BLaER1 (cell line): Measurements from ENCODE around the gene SORCS2.

ENCODE experiments used
- H3K27ac ChIP-seq: shearing (Covaris generic); formaldehyde crosslinking; 2 replicates; pipeline ENCODE4 v1.8.1; 2022
- H3K27me3 ChIP-seq: shearing (Covaris generic); formaldehyde crosslinking; 2 replicates; pipeline ENCODE4 v1.8.1; 2022
- H3K36me3 ChIP-seq: shearing (Covaris generic); formaldehyde crosslinking; 2 replicates; pipeline ENCODE4 v1.8.1; 2022
- H3K4me1 ChIP-seq: shearing (Covaris generic); formaldehyde crosslinking; 2 replicates; pipeline ENCODE4 v1.8.1; 2022
- H3K4me2 ChIP-seq: shearing (Covaris generic); formaldehyde crosslinking; 2 replicates; pipeline ENCODE4 v1.8.1; 2022
- H3K4me3 ChIP-seq: shearing (Covaris generic); formaldehyde crosslinking; 2 replicates; pipeline ENCODE4 v1.8.1; 2022
- H3K9ac ChIP-seq: shearing (Covaris generic); formaldehyde crosslinking; 2 replicates; pipeline ENCODE4 v1.8.1; 2022
- H3K9me3 ChIP-seq: shearing (Covaris generic); formaldehyde crosslinking; 2 replicates; pipeline ENCODE4 v1.8.1; 2022
- H4K20me1 ChIP-seq: shearing (Covaris generic); formaldehyde crosslinking; 2 replicates; pipeline ENCODE4 v1.8.1; 2022
- Cebpa-rat ChIP-seq: shearing (Covaris generic); IDR thresholded peaks from 2 replicates; pipeline ENCODE4 v1.8.1; 2022

The SORCS2 gene

DNA sequence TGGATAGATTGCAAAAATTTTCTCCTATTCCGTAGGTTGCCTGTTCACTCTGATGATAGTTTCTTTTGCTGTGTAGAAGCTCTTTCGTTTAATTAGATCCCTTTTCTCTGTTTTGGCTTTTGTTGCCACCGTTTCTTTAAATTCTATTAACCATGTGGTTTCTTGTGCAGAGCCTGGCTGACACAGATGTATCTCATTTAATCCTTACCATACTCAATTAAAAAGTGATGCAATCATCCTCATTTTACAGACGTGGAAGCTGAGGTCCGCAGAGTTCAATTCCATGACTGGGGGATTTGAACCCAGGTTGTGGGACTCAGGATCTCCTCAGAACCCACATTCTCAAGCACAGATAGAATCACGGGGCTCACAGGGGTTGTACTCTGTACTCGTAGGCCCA, 66.7 kb downstream of the SORCS2 start:
- H3K27me3 ChIP-seq, result no peaks in the 10 kb centered on the region
- no peaks in the 10 kb centered on the region for H3K36me3 ChIP-seq
- peaks cover 44% of the 10 kb centered on the region for H3K4me1 ChIP-seq
- no peak overlapping the region for H3K9ac ChIP-seq
- H3K4me3 ChIP-seq, result no peak overlapping the region
- peaks cover 14% of the 10 kb centered on the region for H4K20me1 ChIP-seq
- no peaks in the 10 kb centered on the region for H3K9me3 ChIP-seq
- no peak for TF ChIP-seq Cebpa-rat
- H3K4me2 ChIP-seq, result no peak overlapping the region
- no peak overlapping the region for H3K27ac ChIP-seq

DNA sequence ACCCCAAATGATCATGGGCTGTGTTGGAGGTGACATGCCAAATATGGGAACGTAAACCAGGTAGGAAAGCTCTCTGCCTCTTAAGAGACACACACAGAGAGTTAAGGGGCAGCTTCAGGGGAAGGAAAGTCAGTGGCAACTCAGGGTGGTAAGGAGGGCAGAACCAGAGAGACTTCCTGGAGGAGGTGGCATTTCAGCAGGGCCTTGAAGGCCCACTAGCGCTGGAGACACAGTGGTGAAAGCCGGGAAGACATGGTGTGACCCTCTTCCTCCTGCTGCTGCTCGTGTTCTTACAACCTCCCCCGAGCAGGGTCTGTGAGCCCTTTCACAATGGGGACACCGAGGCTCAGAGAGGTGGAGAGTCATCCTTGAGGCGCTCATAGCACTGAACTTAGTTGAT, 68.2 kb downstream of the SORCS2 start:
- no peak overlapping the region for H3K4me2 ChIP-seq
- no peaks in the 10 kb centered on the region for H3K27me3 ChIP-seq
- TF ChIP-seq Cebpa-rat, result no peak
- no peaks in the 10 kb centered on the region for H3K36me3 ChIP-seq
- no peak overlapping the region for H3K9ac ChIP-seq
- H3K9me3 ChIP-seq, result no peaks in the 10 kb centered on the region
- H4K20me1 ChIP-seq, result no peaks in the 10 kb centered on the region; the same call in 1 of the 2 replicates
- H3K27ac ChIP-seq, result no peak overlapping the region
- H3K4me1 ChIP-seq, result peaks cover 28% of the 10 kb centered on the region
- H3K4me3 ChIP-seq, result no peak overlapping the region

DNA sequence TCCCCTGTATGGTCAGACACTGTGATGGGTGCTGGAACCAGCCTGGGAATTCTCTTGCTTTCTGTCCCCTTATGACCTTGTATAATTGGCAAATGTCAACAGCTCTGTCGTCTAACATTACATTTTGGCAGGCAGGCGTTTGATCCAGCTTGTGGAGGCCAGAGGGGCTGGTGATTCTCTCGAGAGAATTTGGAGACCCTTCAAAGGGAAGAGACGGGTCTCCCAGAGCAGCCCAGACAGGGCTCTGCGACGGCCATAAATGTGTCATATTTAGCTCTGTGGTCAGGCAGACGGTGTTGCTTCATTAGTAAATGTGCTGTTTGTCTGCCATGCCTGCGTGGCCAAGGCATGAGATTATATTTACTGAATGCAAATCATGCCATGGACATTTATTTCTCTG, 68.7 kb downstream of the SORCS2 start:
- no peak overlapping the region for H3K27ac ChIP-seq
- no peaks in the 10 kb centered on the region for H3K36me3 ChIP-seq
- no peak overlapping the region for H3K4me2 ChIP-seq
- no peaks in the 10 kb centered on the region for H3K9me3 ChIP-seq
- H4K20me1 ChIP-seq, result no peaks in the 10 kb centered on the region
- no peaks in the 10 kb centered on the region for H3K27me3 ChIP-seq
- TF ChIP-seq Cebpa-rat, result no peak
- no peak overlapping the region for H3K9ac ChIP-seq
- H3K4me1 ChIP-seq, result peaks cover 23% of the 10 kb centered on the region
- no peak overlapping the region for H3K4me3 ChIP-seq

DNA sequence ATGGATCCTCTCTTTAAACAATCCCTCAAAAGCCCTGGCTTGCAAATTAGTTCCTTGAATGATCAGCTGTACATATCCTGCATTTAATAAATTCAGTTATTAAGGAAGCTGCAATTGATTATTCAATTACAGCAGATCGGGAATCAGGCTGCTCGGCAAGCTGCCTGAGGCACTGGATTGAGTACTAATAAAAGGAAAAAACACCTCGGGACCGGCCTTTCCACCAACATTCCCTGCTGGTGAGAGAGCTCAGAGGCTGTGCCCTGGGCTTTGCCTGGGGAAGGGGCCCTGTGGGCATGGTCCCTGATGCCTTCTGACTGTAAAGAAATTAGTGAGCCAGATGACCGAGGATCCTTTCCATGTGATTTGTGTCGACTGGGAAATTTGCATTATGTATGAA, 69.2 kb downstream of the SORCS2 start:
- no peaks in the 10 kb centered on the region for H4K20me1 ChIP-seq
- H3K9me3 ChIP-seq, result no peaks in the 10 kb centered on the region
- H3K27ac ChIP-seq, result no peak overlapping the region
- no peaks in the 10 kb centered on the region for H3K27me3 ChIP-seq
- H3K9ac ChIP-seq, result no peak overlapping the region
- peaks cover 19% of the 10 kb centered on the region for H3K4me1 ChIP-seq
- H3K4me3 ChIP-seq, result no peak overlapping the region
- no peaks in the 10 kb centered on the region for H3K36me3 ChIP-seq
- TF ChIP-seq Cebpa-rat, result no peak
- H3K4me2 ChIP-seq, result no peak overlapping the region

DNA sequence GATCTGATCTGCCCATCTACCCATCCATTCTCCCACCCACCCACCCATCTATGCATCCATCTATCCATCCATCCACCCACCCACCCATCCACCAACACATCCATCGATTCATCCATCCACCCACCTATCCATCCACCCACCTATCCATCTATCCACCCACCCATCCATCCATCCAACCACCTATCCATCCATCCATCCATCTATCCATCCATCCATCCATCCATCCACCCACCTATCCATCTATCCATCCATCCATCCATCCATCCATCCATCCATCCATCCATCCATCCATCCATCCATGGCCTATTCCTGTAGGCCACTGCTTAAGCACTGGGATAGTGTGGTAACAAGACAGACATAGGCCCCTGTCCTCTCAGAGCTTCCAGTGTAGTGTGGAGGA, 69.8 kb downstream of the SORCS2 start:
- no peak for TF ChIP-seq Cebpa-rat
- no peak overlapping the region for H3K9ac ChIP-seq
- H3K4me1 ChIP-seq, result peaks cover 13% of the 10 kb centered on the region
- no peaks in the 10 kb centered on the region for H3K36me3 ChIP-seq
- no peaks in the 10 kb centered on the region for H3K27me3 ChIP-seq
- no peak overlapping the region for H3K4me3 ChIP-seq
- H3K27ac ChIP-seq, result no peak overlapping the region
- no peaks in the 10 kb centered on the region for H3K9me3 ChIP-seq
- no peak overlapping the region for H3K4me2 ChIP-seq
- no peaks in the 10 kb centered on the region for H4K20me1 ChIP-seq

DNA sequence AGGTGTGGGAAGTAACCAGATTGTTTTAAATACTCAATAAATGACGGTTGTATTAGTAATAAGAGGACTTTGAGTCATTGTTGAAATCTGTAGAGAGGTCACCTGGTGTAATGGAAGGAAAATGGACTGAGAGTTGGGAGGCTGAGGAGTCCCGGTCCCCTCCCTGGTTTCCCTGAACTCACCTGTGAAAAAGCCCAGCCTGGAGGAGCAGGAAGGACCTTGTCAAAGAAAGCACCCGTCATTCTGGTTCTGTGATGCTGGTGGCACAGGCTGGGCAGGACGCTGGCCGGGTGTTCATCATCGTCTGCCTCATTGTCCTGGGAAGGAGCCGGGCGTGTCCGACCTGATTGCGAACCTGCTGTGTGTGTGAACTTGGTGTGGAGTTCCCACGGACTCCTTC, 70.8 kb downstream of the SORCS2 start:
- H3K27ac ChIP-seq, result no peak overlapping the region
- peaks cover 6% of the 10 kb centered on the region for H3K4me1 ChIP-seq
- H3K4me3 ChIP-seq, result no peak overlapping the region
- H3K4me2 ChIP-seq, result no peak overlapping the region
- no peak for TF ChIP-seq Cebpa-rat
- H3K27me3 ChIP-seq, result no peaks in the 10 kb centered on the region
- no peak overlapping the region for H3K9ac ChIP-seq
- H3K9me3 ChIP-seq, result no peaks in the 10 kb centered on the region
- no peaks in the 10 kb centered on the region for H3K36me3 ChIP-seq
- H4K20me1 ChIP-seq, result no peaks in the 10 kb centered on the region

DNA sequence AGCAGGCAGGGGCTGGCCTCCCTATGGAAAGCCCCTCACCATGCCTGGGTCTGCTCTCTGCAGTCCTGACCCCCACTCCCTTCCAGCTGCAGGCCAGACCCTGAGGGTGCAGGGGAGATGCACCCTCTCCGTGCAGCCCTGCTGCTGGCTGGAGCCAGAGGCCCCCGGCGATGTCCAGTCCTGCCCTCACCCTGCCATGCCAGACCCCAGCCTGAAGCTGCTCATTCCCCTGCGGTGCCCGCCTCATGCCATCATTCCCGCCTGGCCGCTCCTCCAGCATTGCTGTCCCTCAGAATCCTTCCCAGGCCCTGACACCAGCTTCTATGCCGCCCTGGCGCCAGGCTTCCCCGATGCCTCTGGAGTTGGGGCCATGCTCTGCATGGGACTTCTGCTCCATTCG, 72.4 kb downstream of the SORCS2 start:
- no peaks in the 10 kb centered on the region for H3K36me3 ChIP-seq
- H3K27me3 ChIP-seq, result no peaks in the 10 kb centered on the region
- no peaks in the 10 kb centered on the region for H4K20me1 ChIP-seq
- no peak overlapping the region for H3K4me3 ChIP-seq
- no peak overlapping the region for H3K4me2 ChIP-seq
- peaks cover 6% of the 10 kb centered on the region for H3K4me1 ChIP-seq
- H3K9ac ChIP-seq, result no peak overlapping the region
- H3K27ac ChIP-seq, result no peak overlapping the region
- H3K9me3 ChIP-seq, result no peaks in the 10 kb centered on the region
- TF ChIP-seq Cebpa-rat, result no peak

DNA sequence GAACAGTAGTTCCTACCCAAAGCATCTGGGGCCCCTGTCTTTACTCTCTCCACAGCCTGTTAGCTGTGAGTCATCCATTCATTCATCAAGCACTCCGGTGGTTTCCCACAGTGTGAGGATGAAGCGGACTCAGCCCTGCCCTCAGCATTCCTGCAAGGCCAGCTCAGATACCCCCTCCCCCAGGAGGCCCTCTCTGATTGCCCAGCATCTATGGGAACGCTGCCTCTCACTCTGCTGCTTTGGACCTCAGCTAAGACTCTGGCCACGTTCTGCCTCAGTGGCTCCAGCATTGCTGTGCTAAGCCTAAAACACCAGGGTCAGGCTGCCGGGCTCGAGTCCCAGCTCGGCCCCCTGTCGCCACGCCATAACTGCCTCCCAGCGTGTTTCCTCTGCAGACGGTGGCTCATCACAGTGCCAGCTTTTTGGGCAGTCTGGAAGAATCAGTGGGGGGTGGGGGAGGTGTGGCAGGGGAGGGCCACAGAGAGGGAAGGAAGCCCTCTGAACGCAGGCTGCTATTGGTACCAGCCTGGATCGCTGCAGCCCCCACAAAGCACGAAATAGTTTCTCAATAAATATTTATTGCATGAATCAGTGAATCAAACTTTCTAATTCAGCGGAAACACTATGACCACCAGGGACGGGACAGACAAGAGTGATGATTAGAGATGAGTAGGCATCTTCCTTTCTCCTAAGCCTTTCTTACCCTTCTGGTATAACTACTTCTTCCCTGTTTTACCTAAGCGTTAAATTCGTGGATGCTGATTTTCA, 74.4 kb downstream of the SORCS2 start:
- Histone ChIP-seq H3K4me1 (no peaks in the 10 kb centered on the region), H3K27me3 (no peaks in the 10 kb centered on the region), H3K4me3 (no peak overlapping the region), H3K9me3 (no peaks in the 10 kb centered on the region), H3K9ac (no peak overlapping the region), H3K27ac (no peak overlapping the region), H3K4me2 (no peak overlapping the region), H4K20me1 (no peaks in the 10 kb centered on the region), H3K36me3 (no peaks in the 10 kb centered on the region)
- no peak for TF ChIP-seq Cebpa-rat

DNA sequence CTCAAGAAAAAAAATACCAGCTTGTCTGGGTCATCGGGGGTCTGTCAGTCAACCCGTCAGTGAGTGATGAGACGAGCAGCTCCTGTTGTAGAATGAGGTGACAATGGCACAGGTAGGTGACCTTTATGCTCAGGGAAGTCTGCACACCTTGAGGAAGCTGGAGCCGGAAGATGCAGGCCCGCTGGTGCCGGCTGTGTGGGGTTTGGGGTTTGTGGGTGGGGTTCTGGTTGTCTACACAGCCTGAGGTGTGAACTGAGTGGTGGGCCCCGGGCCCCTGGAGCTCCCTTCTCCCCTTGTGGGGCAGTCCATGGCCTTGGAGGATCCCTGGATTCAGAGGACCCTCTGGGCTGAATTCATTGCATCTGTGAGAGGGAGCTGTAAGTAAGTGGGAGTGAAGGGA, 75.5 kb downstream of the SORCS2 start:
- H3K36me3 ChIP-seq, result no peaks in the 10 kb centered on the region
- TF ChIP-seq Cebpa-rat, result no peak
- H3K9ac ChIP-seq, result no peak overlapping the region
- no peaks in the 10 kb centered on the region for H4K20me1 ChIP-seq
- H3K4me1 ChIP-seq, result no peaks in the 10 kb centered on the region
- no peak overlapping the region for H3K27ac ChIP-seq
- no peaks in the 10 kb centered on the region for H3K9me3 ChIP-seq
- H3K27me3 ChIP-seq, result no peaks in the 10 kb centered on the region
- H3K4me3 ChIP-seq, result no peak overlapping the region
- H3K4me2 ChIP-seq, result no peak overlapping the region

DNA sequence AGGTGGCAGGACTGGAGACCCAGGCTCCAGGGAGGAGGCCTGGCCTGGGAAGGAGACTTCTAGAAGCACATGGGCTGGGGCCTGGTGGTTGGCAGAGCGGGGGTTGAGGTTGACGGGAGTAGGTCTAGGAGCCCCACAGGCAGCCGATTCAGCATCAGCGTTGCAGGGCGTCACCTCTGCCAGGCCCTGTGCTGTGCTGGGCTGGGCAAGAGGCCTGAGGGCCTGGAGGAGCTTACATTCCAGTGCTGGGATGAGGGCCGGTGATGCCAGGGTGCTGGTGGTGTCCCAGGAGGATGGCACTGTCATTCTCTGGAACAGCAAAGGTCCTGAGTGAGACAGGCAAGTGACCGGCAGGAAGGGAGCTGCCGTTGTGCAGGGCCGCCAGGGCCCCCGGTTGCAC, 76.6 kb downstream of the SORCS2 start:
- H4K20me1 ChIP-seq, result no peaks in the 10 kb centered on the region
- no peak overlapping the region for H3K9ac ChIP-seq
- H3K27ac ChIP-seq, result no peak overlapping the region
- no peaks in the 10 kb centered on the region for H3K9me3 ChIP-seq
- H3K4me3 ChIP-seq, result no peak overlapping the region
- no peaks in the 10 kb centered on the region for H3K36me3 ChIP-seq
- H3K4me2 ChIP-seq, result no peak overlapping the region
- no peaks in the 10 kb centered on the region for H3K27me3 ChIP-seq
- H3K4me1 ChIP-seq, result no peaks in the 10 kb centered on the region
- no peak for TF ChIP-seq Cebpa-rat

DNA sequence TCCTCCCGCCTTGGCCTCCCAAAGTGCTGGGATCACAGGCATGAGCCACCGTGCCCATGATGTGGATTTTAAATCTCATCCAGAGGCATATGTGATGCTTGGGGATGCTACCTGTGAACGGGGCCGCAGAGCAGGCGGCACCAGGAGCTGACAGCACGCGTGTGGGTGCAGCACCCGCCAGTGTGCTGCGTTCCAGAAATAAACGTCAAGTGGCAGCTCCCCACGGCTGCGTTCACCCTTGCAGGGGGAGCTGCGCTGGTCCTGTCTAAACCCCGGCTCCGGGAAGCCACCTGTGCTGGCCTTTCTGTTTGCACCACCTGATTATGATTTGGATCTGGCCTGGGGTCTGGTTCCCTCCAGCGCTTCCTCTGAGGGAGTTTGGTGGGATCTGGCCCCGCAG, 77.8 kb downstream of the SORCS2 start:
- no peak overlapping the region for H3K4me3 ChIP-seq
- no peaks in the 10 kb centered on the region for H3K27me3 ChIP-seq
- H3K4me2 ChIP-seq, result no peak overlapping the region
- H3K27ac ChIP-seq, result no peak overlapping the region
- H3K9ac ChIP-seq, result no peak overlapping the region
- H3K4me1 ChIP-seq, result 0 out of 2 replicates have a peak, but pooled peaks cover under 1% of the 10 kb centered on the region
- H3K36me3 ChIP-seq, result no peaks in the 10 kb centered on the region
- no peak for TF ChIP-seq Cebpa-rat
- H4K20me1 ChIP-seq, result no peaks in the 10 kb centered on the region
- no peaks in the 10 kb centered on the region for H3K9me3 ChIP-seq
